Pancreas (tissue), 10 donors: Measurements from ENCODE around the gene DAP3. TPM values are rescaled to one million over a fixed set of nuclear protein-coding genes. Genes with fewer than 3 reads are reported as not detected.
"Not testable (repeated sequence)": the region's sequence is repeated elsewhere in the genome, so short reads cannot be mapped to it uniquely, and the experiment has no call there.

Source experiments
- ATAC-seq, 4 donors: fragments of 200-7000 bp; cut with Tn5 transposase; one replicate each; pipeline versions ENCODE4 v1.8.0 to v1.9.1; 2020; ENCODE audit warnings: mild to moderate bottlenecking in 4 of 4, moderate library complexity in 4 of 4
- DNase-seq, 6 donors: peaks; one replicate each; pipeline ENCODE4 v3.0.0-alpha.2; 2020
- FAIRE-seq: peaks from 2 replicates; lab custom pipeline; 2012; peaks lifted over from hg19 to GRCh38; lab: Jason Lieb, UNC
- H3K27ac ChIP-seq, 4 donors: fragments of 200-600 bp; sonication (generic); 1 replicate in 3 of 4; 2 replicates in 1 of 4; pipeline versions ENCODE4 v1.5.0 to v1.8.0; 2020
- H3K27me3 ChIP-seq, 4 donors: fragments of 200-600 bp; one replicate each; pipeline ENCODE4 v1.8.0; 2021
- H3K36me3 ChIP-seq, 3 donors: fragments of 200-600 bp; sonication (generic) in 1 of 3; one replicate each; pipeline versions ENCODE4 v1.5.0 to v1.8.0; 2020 to 2021
- H3K4me1 ChIP-seq, 3 donors: fragments of 200-600 bp; one replicate each; pipeline ENCODE4 v1.8.0; 2021
- H3K4me3 ChIP-seq, 4 donors: fragments of 200-600 bp; sonication (generic) in 2 of 4; one replicate each; pipeline versions ENCODE4 v1.5.0 to v1.8.0; 2020 to 2021
- H3K9me3 ChIP-seq, 4 donors: fragments of 200-600 bp; one replicate each; pipeline ENCODE4 v1.8.0; 2021
- CTCF ChIP-seq, 4 donors: fragments of 200-600 bp; sonication (generic) in 3 of 4; IDR thresholded peaks; one replicate each; pipeline versions ENCODE4 v1.5.0 to v1.8.0; 2021; ENCODE audit warnings: antibody characterized with exemption in 4 of 4
- WGBS, 2 donors: extraction: QIAGEN DNeasy Blood & Tissue Kit; methylation state at CpG; one replicate each; pipeline ENCODE4 v1.1.7; 2013; 5-methylcytosine and 5-hydroxymethylcytosine counted together
- intact Hi-C, 3 donors: fragments of 100-400 bp; cut with DNase I; formaldehyde crosslinking; loops; one replicate each; pipeline versions ENCODE4 v1.11.1 to v1.14.2; 2022
- polyA plus RNA-seq, 2 donors: library from polyadenylated mRNA; stranded (reverse); fragments of 200-250 nt; gene quantifications; one replicate each; pipeline ENCODE4 v1.2.3, GENCODE V29; 2013
- total RNA-seq, 6 donors: library from RNA; stranded (reverse); fragmentation: NEBNext Ultra II Directional in 4 of 6; extraction: Animal tissue kit (Norgen Biotek cat#: 25700) in 4 of 6; gene quantifications; one replicate each; pipeline versions ENCODE4 v1.2.1 to v1.2.4, GENCODE V29; 2021 to 2023
- donor health status: healthy with polysubstance abuse.
- donor health status: DM: no; HTN: no; CAD: no; lungs with moderate emphysema.
- donor health status: DM: no; HTN: no; CAD: no.
- donor health status: control.
- donor health status: control.
- donor health status: Bipolar disorder and iron deficiency.
- donor health status: DM: yes; HTN: yes; CAD: no.
- donor health status: DM: no; HTN: no; CAD: no.
- donor health status: DM: no; HTN: no; CAD: no.
- donor health status: DM: yes; HTN: yes; CAD: no.

DAP3 gene
- total RNA-seq (10 to 100 TPM; 40.3 to 56.7 (median 46.5) TPM), polyA plus RNA-seq (10 to 100 TPM; 52.9 to 73.8 TPM)

GRCh38 chr1:155689081-155689607 lies at the start of gene DAP3:
Gene DAP3 (plus strand): TSS chr1:155689091. CDS start chr1:155709780, 20,689 bp downstream.
- intact Hi-C loops, H3K9me3 ChIP-seq, DNase-seq, H3K27me3 ChIP-seq, H3K36me3 ChIP-seq, FAIRE-seq: not testable (repeated sequence)
- H3K27ac ChIP-seq: peak within 1 kb of the TSS; percentile 94 to 98 (median 96)
- ATAC-seq: peak in 3 of 4 donors; percentile 0 to 3 (median 1)
- peaks cover 0 to 36% (median 2%) of the 10 kb centered on the region in 3 donors for H3K4me1 ChIP-seq
- 0 to 1% methylated on average over 28 of the region's 28 CpGs for WGBS, 2 donors
- H3K4me3 ChIP-seq: peak within 1 kb of the TSS; percentile 76 to 96 (median 89)

GRCh38 chr1:155640367-155640766 lies 48.5 kb upstream of the DAP3 start:
- Histone ChIP-seq H3K9me3 (no peaks in the 10 kb centered on the region), H3K27ac (no peak overlapping the region), H3K36me3 (no peaks in the 10 kb centered on the region), H3K4me3 (no peak overlapping the region), H3K4me1 (no peaks in the 10 kb centered on the region), H3K27me3 (no peaks in the 10 kb centered on the region)
- FAIRE-seq (no peak), ATAC-seq (no peak), DNase-seq (no peak)
- intact Hi-C loops: no loop called here
- TF ChIP-seq CTCF (IDR thresholded peaks at IDR 0.05): no peak

GRCh38 chr1:155642559-155643180 lies 46.2 kb upstream of the DAP3 start:
- H3K9me3 ChIP-seq, H3K36me3 ChIP-seq, ATAC-seq, H3K4me3 ChIP-seq, H3K27ac ChIP-seq, intact Hi-C loops, H3K4me1 ChIP-seq, DNase-seq, H3K27me3 ChIP-seq, FAIRE-seq: not testable (repeated sequence)
- 63 to 72% methylated on average over 11 of the region's 11 CpGs for WGBS, 2 donors

- H3K36me3 ChIP-seq: no peaks in the 10 kb centered on the region
- FAIRE-seq: no peak
- DNase-seq: no peak
- intact Hi-C loops: no loop called here
- TF ChIP-seq CTCF (IDR thresholded peaks at IDR 0.05): no peak
- WGBS, 2 donors: 75 to 77% methylated on average over 3 of the region's 3 CpGs
- no peak overlapping the region for H3K4me3 ChIP-seq
- no peak overlapping the region for H3K27ac ChIP-seq
- no peaks in the 10 kb centered on the region for H3K4me1 ChIP-seq
- ATAC-seq: no peak
- H3K27me3 ChIP-seq: no peaks in the 10 kb centered on the region
- H3K9me3 ChIP-seq: no peaks in the 10 kb centered on the region
These were observed 45.7 kb upstream of the DAP3 start for GRCh38 chr1:155643230-155643629.

GRCh38 chr1:155645034-155645598 lies 43.8 kb upstream of the DAP3 start:
- FAIRE-seq: no peak
- no peak for ATAC-seq
- TF ChIP-seq CTCF (IDR thresholded peaks at IDR 0.05): no peak
- Histone ChIP-seq H3K9me3 (no peaks in the 10 kb centered on the region), H3K27me3 (no peaks in the 10 kb centered on the region), H3K4me1 (peaks cover 0 to 4% (median 0%) of the 10 kb centered on the region in 3 donors), H3K27ac (no peak overlapping the region), H3K36me3 (no peaks in the 10 kb centered on the region), H3K4me3 (no peak overlapping the region)
- intact Hi-C loops: no loop called here
- DNase-seq: no peak
- WGBS, 2 donors: 65 to 77% methylated on average over 4 of the region's 4 CpGs

- no peak overlapping the region for H3K4me3 ChIP-seq
- no peak for TF ChIP-seq CTCF (IDR thresholded peaks at IDR 0.05)
- H3K9me3 ChIP-seq: no peaks in the 10 kb centered on the region
- H3K4me1 ChIP-seq: peaks cover 0 to 4% (median 0%) of the 10 kb centered on the region in 3 donors
- H3K36me3 ChIP-seq: no peaks in the 10 kb centered on the region
- 81 to 83% methylated on average over 6 of the region's 6 CpGs for WGBS, 2 donors
- DNase-seq: no peak
- no peak for FAIRE-seq
- H3K27ac ChIP-seq: no peak overlapping the region
- intact Hi-C loops: no loop called here
- H3K27me3 ChIP-seq: no peaks in the 10 kb centered on the region
- no peak for ATAC-seq
These were observed 43.2 kb upstream of the DAP3 start for GRCh38 chr1:155645648-155646047.
